HepG2 (cell line): ENCODE data around the gene FMNL2. TPM values are rescaled to one million over a fixed set of nuclear protein-coding genes. Genes with fewer than 3 reads are reported as not detected.
A peak's percentile ranks its signal among the peaks of the same experiment; 100 is the strongest.

Source experiments
- ATAC-seq: fragments of 200-7000 bp; cut with Tn5 transposase; 3 replicates; pipeline ENCODE4 v1.9.1; 2020; ENCODE audit warnings: mild to moderate bottlenecking, moderate library complexity
- BruUV-seq: library from RNA; stranded (reverse); fragments of 400-500 nt; replicated peaks from 2 replicates; lab custom pipeline; 2021; lab: Mats Ljungman, UMichigan
- CTCF ChIA-PET: fragments of 300-600 bp; formaldehyde crosslinking; extraction: SDS; loops from one replicate; lab custom pipeline; 2021; ENCODE audit warnings: low total read pairs, inconsistent platforms, low intra/inter-chr PET ratio; lab: Yijun Ruan, JAX
- POLR2A ChIA-PET: fragments of 350-600 bp; sonication (Branson Sonifier 250); formaldehyde crosslinking; loops from one replicate; lab custom pipeline; 2020; ENCODE audit warnings: antibody characterized with exemption, inconsistent platforms; lab: Yijun Ruan, JAX
- DNase-seq: peaks from one replicate; pipeline ENCODE4 v3.0.0-alpha.2; 2015; ENCODE audit warnings: low spot score
- FAIRE-seq: peaks from 3 replicates; lab custom pipeline; 2011; peaks lifted over from hg19 to GRCh38; lab: Jason Lieb, UNC
- H2AFZ ChIP-seq: one replicate; pipeline ENCODE4 v1.6.1; 2011; ENCODE audit warnings: low read length, inconsistent platforms
- H3K27ac ChIP-seq: fragments of 300-600 bp; 3 replicates; pipeline ENCODE4 v1.8.0; 2011; ENCODE audit warnings: mixed run types, mild to moderate bottlenecking, mixed read lengths, low read length, inconsistent platforms; ENCODE audit not compliant: insufficient read depth; ENCODE audit errors: extremely low read length
- H3K27me3 ChIP-seq, 2 experiments: fragments of 200-600 bp in 1 of 2; 2 replicates in 1 of 2; 3 replicates in 1 of 2; pipeline versions ENCODE4 v1.6.0 to v1.8.0; 2011; ENCODE audit warnings: low read length in 2 of 2, mild to moderate bottlenecking in 2 of 2, moderate library complexity in 2 of 2, inconsistent platforms in 1 of 2; ENCODE audit not compliant: insufficient read depth in 2 of 2, control insufficient read depth in 1 of 2
- H3K36me3 ChIP-seq, 2 experiments: fragments of 200-600 bp in 1 of 2; replicated peaks in 1 of 2; 2 replicates in 1 of 2; 3 replicates in 1 of 2; pipeline versions ENCODE4 v1.5.1 to v1.8.0; 2011; ENCODE audit warnings: low read length in 2 of 2, inconsistent platforms in 1 of 2; ENCODE audit not compliant: insufficient read depth in 2 of 2, control insufficient read depth in 1 of 2
- H3K4me1 ChIP-seq: 2 replicates; pipeline ENCODE4 v1.5.1; 2012; ENCODE audit warnings: low read length, inconsistent platforms; ENCODE audit not compliant: insufficient read depth
- H3K4me2 ChIP-seq: 2 replicates; pipeline ENCODE4 v1.6.0; 2011; ENCODE audit warnings: low read depth, low read length, inconsistent platforms
- H3K4me3 ChIP-seq, 3 experiments: fragments of 200-600 bp in 1 of 3; sonication (generic), shearing (Covaris generic) in 1 of 3; replicated peaks in 1 of 3; 2 replicates each; pipeline ENCODE4 v1.5.1; 2011 to 2016; ENCODE audit warnings: low read length in 3 of 3, inconsistent platforms in 2 of 3, low read depth in 2 of 3, mild to moderate bottlenecking in 2 of 3, control low read depth in 1 of 3, mixed read lengths in 1 of 3; ENCODE audit not compliant: insufficient read depth in 1 of 3
- H3K79me2 ChIP-seq: one replicate; pipeline ENCODE4 v1.6.1; 2011; ENCODE audit warnings: low read length, inconsistent platforms; ENCODE audit not compliant: insufficient read depth
- H3K9ac ChIP-seq: 2 replicates; pipeline ENCODE4 v1.6.0; 2011; ENCODE audit warnings: mild to moderate bottlenecking, low read depth, low read length, inconsistent platforms; ENCODE audit not compliant: insufficient read depth
- H3K9me3 ChIP-seq: 2 replicates; pipeline ENCODE4 v1.5.1; 2012; ENCODE audit warnings: mild to moderate bottlenecking, low read length
- H4K20me1 ChIP-seq: 2 replicates; pipeline ENCODE4 v1.6.0; 2011; ENCODE audit warnings: inconsistent platforms, mild to moderate bottlenecking, low read length, moderate library complexity; ENCODE audit not compliant: insufficient read depth
- HDAC1 ChIP-seq: sonication (generic); formaldehyde crosslinking; IDR thresholded peaks from 2 replicates; pipeline ENCODE4 v1.5.1; 2020; ENCODE audit warnings: mild to moderate bottlenecking, missing genetic modification reagents
- STAT5B ChIP-seq: sonication (generic); formaldehyde crosslinking; IDR thresholded peaks from 2 replicates; pipeline ENCODE4 v1.4.0; 2020; ENCODE audit warnings: missing genetic modification reagents
- THAP7 ChIP-seq: sonication (generic); formaldehyde crosslinking; IDR thresholded peaks from 2 replicates; pipeline ENCODE4 v1.8.1; 2023; ENCODE audit warnings: mild to moderate bottlenecking, missing genetic modification reagents
- ZMAT3 ChIP-seq: sonication (generic); formaldehyde crosslinking; conservative IDR thresholded peaks from 2 replicates; pipeline ENCODE4 v1.7.0; 2021; ENCODE audit warnings: missing genetic modification reagents
- ZNF383 ChIP-seq: sonication (generic); formaldehyde crosslinking; IDR thresholded peaks from 2 replicates; pipeline ENCODE4 v1.4.0; 2020; ENCODE audit warnings: missing genetic modification reagents, mild to moderate bottlenecking, borderline replicate concordance
- ZNF512 ChIP-seq: sonication (generic); formaldehyde crosslinking; IDR thresholded peaks from 2 replicates; pipeline ENCODE4 v1.4.0; 2020; ENCODE audit warnings: mild to moderate bottlenecking, missing genetic modification reagents
- ZNF7 ChIP-seq: IDR thresholded peaks from 2 replicates; pipeline ENCODE4 v1.6.1; 2016; ENCODE audit warnings: missing biosample characterization, missing genetic modification reagents
- ZSCAN21 ChIP-seq: sonication (generic); formaldehyde crosslinking; IDR thresholded peaks from 2 replicates; pipeline ENCODE4 v1.8.0; 2022; ENCODE audit warnings: mild to moderate bottlenecking, missing genetic modification reagents, moderate library complexity, borderline replicate concordance
- ZSCAN29 ChIP-seq: sonication (generic); formaldehyde crosslinking; conservative IDR thresholded peaks from 2 replicates; pipeline ENCODE4 v1.4.0; 2020; ENCODE audit warnings: mild to moderate bottlenecking, missing genetic modification reagents
- WGBS: methylation state at CpG from one replicate; pipeline ENCODE4 v1.1.6; 2017; ENCODE audit warnings: low lambda C conversion rate; 5-methylcytosine and 5-hydroxymethylcytosine counted together
- in situ Hi-C: cut with HindIII; loops from 2 replicates; pipeline ENCODE4 v1.10.0; 2017; ENCODE audit warnings: low pct_unique_long_range_greater_than_20kb; ENCODE audit not compliant: extremely low pct_ligation_motif_present
- intact Hi-C: fragments of 100-400 bp; cut with micrococcal nuclease; formaldehyde crosslinking; loops from one replicate; pipeline ENCODE4 v1.10.0; 2022; ENCODE audit not compliant: unreplicated experiment
- polyA plus RNA-seq, 8 experiments: library from polyadenylated mRNA; depleted of rRNA in 3 of 8; stranded (reverse) in 7 of 8; unstranded in 1 of 8; fragments of >200 nt; fragmentation: Illumina TruSeq in 4 of 8; extraction: Trizol in 4 of 8; gene quantifications; 2 replicates each; pipeline versions ENCODE4 v1.2.1 to v1.2.3, GENCODE V29; 2011 to 2016; ENCODE audit warnings: low read depth in 4 of 8, missing spikeins in 1 of 8, mixed read lengths in 1 of 8; ENCODE audit not compliant: insufficient read depth in 1 of 8
- total RNA-seq, 5 experiments: library from RNA; depleted of rRNA; stranded (reverse); fragments of >200 nt; fragmentation: Illumina TruSeq; extraction: Trizol; gene quantifications; 2 replicates each; pipeline ENCODE4 v1.2.3, GENCODE V29; 2016; ENCODE audit warnings: low read depth in 1 of 5

The FMNL2 gene
- total and polyA plus RNA-seq, 2 of the 13 experiments (the other 11 are each of a cell fraction or from before 2014, with no cell fraction given), result 66.5 to 67.7 TPM

GRCh38 chr2:152425765-152426727 is 91.1 kb downstream of the FMNL2 start (continued):
- no peak for TF ChIP-seq ZSCAN21 (CRISPR knock-in tag)
- no peak for TF ChIP-seq ZNF512
- peak; percentile 77 for TF ChIP-seq HDAC1 (CRISPR knock-in tag)
- TF ChIP-seq STAT5B (CRISPR knock-in tag), result no peak
- 0 out of 2 replicates have a peak, but pooled peaks have one; percentile 51 for TF ChIP-seq ZSCAN29 (CRISPR knock-in tag)
- TF ChIP-seq, all 625 proteins: peak for 118

GRCh38 chr2:152426801-152427200 is 91.8 kb downstream of the FMNL2 start:
- H4K20me1 ChIP-seq, result peaks cover 8% of the 10 kb centered on the region
- peaks cover 87% of the 10 kb centered on the region for H3K79me2 ChIP-seq
- H3K27me3 ChIP-seq, result no peaks in the 10 kb centered on the region
- peak overlapping the region; percentile 84 for H3K4me2 ChIP-seq
- POLR2A ChIA-PET, result interaction anchor here (1.3 to 2.4 kb wide), 2 partner anchors 11 to 59 kb away, joined by 8 to 9 read pairs; no protein-coding TSS in a partner anchor
- in situ Hi-C loops (no loop called here), intact Hi-C loops (loop anchor here (2.0 to 5.0 kb wide), 3 partner anchors 60 to 90 kb away; partner anchors contain the start of gene FMNL2)
- ATAC-seq (no peak), FAIRE-seq (no peak), DNase-seq (no peak)
- BruUV-seq, result no TSS peak
- CTCF ChIA-PET, result no interaction called here
- no peak overlapping the region for H3K4me3 ChIP-seq
- WGBS, result 89% methylated on average over 4 of the region's 4 CpGs
- H3K9ac ChIP-seq, result 0 out of 2 replicates have a peak overlapping the region, but pooled peaks have one; percentile 45
- H3K4me1 ChIP-seq, result peaks cover 82% of the 10 kb centered on the region
- TF ChIP-seq ZNF383 (CRISPR knock-in tag) (no peak), ZMAT3 (CRISPR knock-in tag) (no peak), THAP7 (CRISPR knock-in tag) (no peak), ZNF7 (CRISPR knock-in tag) (no peak)
- H3K36me3 ChIP-seq, result no peaks in the 10 kb centered on the region; a peak in 1 of 5 replicates
- H3K27ac ChIP-seq, result peak overlapping the region; percentile 69
- H3K9me3 ChIP-seq, result no peaks in the 10 kb centered on the region
- no peak overlapping the region for H2AFZ ChIP-seq
